GM12864 (cell line): ENCODE data around the gene SERHL2.
"Not testable (repeated sequence)": the region's sequence is repeated elsewhere in the genome, so short reads cannot be mapped to it uniquely, and the experiment has no call there.

Source experiments
- DNase-seq: peaks from one replicate; pipeline ENCODE4 v3.0.0-alpha.2; 2011; ENCODE audit warnings: low read depth
- H3K4me3 ChIP-seq: 2 replicates; pipeline ENCODE4 v1.5.1; 2011; ENCODE audit warnings: mild to moderate bottlenecking, low read depth, low read length, control low read depth
- TF ChIP-seq, protein P1 (sequence below): IDR thresholded peaks from 2 replicates; pipeline ENCODE4 v1.5.1; 2011; ENCODE audit warnings: low read depth, mild to moderate bottlenecking, moderate library complexity, low read length, control low read depth, inconsistent platforms; ENCODE audit errors: missing control alignments

SERHL2 gene

DNA sequence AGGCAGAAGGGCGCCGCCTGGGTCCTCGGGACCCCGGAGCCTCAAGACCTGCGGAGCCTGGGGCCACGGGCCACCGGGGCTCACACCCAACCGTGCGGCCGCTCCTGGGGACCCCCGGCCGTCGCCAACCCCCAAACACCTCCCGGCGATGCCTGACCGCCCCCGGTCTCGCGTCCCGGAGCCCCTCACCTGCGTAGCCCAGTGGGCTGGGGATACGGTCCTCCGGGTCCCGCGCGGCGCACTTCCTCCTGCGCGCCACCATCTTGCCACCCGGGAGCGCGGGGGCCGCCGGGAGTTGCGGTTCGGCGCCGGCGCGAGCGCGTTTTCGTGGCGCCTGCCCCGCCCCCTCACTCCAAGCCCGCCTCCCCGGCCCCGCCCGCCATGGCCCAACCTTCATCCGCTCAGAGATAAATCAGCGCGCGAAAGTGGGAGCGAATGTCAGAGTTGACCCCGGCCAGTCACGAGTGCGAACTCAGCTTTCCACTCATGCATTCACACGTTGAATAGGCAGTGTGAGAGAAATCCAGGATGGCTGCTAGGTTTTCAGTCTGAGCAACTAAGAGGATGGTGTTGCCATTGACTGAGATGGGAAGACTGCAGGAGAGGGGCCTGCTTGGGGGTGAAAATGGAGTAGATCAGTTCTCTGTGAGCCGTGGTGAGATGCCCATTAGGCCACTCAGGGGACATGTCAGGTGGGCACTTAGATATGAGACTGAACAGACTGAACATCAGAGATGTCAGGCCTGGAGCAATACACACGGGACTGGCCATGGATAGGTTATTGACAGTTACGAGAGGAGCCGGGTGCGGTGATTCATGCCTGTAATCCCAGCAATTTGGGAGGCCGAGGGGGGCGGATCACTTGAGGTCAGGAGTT is 34.0 kb upstream of the SERHL2 start, which contains the start of gene RRP7A:
RRP7A (minus strand) TSS at position 272 of the 877 bp plus-strand sequence; CDS start at position 262, 10 bp downstream.
- no peak for DNase-seq
- TF ChIP-seq, protein P1, sequence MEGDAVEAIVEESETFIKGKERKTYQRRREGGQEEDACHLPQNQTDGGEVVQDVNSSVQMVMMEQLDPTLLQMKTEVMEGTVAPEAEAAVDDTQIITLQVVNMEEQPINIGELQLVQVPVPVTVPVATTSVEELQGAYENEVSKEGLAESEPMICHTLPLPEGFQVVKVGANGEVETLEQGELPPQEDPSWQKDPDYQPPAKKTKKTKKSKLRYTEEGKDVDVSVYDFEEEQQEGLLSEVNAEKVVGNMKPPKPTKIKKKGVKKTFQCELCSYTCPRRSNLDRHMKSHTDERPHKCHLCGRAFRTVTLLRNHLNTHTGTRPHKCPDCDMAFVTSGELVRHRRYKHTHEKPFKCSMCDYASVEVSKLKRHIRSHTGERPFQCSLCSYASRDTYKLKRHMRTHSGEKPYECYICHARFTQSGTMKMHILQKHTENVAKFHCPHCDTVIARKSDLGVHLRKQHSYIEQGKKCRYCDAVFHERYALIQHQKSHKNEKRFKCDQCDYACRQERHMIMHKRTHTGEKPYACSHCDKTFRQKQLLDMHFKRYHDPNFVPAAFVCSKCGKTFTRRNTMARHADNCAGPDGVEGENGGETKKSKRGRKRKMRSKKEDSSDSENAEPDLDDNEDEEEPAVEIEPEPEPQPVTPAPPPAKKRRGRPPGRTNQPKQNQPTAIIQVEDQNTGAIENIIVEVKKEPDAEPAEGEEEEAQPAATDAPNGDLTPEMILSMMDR, result no peak
- H3K4me3 ChIP-seq, result peak within 1 kb of the TSS; percentile 89

DNA sequence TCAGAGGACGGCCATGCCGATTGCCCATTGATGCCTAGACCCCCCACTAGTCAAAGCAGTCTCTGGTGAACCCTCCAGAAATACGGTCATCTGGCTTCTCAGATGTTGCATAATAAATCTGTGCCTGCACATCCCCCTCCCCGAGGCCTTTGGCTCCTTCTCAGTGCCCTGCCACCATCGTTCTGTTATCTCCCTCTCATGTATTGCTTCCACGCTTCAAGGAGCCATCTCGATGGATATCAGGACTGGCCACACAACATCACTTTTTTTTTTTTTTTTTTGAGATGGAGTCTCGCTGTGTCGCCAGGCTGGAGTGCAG is 32.6 kb upstream of the SERHL2 start:
- DNase-seq, result no peak
- no peak overlapping the region for H3K4me3 ChIP-seq
- TF ChIP-seq, protein P1, result no peak

DNA sequence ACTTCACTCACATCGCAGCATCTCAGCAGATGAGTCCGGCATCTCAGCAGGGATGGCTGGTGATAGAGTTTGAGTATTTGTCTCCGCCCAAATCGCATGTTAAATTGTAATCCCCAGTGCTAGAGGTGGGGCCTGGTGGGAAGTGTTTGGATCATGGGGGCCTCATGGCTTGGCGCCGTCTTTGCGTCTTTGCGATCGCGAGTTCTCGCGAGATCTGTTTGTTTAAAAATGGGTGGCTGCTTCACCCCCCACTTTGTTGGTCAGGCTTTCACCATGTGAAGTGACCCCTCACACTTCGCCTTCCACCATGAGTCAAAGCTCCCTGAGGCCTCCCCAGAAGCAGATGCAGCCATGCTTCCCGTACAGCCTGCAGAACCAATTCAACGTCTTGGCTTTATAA is 31.2 kb upstream of the SERHL2 start:
- no peak overlapping the region for H3K4me3 ChIP-seq
- no peak for DNase-seq
- TF ChIP-seq, protein P1, result no peak

DNA sequence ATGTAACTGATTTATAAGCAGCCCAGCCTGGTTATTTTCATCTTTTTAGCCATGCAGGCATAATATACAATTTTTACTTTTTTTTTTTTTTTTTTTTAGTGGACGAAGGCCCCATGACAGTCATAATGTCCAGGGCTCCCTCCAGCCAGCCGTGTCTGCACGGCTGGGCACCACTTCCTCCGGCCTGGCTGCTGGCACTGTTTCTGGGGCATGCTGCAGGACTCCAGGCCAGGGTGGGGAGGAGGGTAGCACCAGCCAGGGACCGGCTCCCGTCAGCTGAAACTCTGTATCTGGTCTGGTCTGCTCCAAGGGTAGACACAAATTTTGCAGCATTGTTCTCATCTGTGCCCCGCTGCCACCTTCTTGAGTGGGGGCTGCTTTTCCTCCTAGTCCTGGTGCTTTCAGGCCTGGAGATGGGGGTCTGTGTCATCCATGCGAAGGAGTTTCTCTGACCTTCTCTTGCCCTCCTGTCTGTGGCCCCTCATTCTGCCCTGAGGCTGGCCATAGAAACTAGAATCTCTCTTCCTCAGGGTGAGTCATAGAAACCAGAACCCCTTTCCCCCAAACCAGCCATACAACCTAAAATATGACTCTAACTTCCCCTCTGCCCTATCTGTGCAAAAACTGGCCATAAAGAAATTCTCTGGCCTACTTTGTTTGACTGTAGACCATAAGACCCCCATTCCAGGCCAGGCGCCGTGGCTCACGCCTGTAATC is 25.0 kb upstream of the SERHL2 start:
- TF ChIP-seq, protein P1, result no peak
- DNase-seq, result no peak
- H3K4me3 ChIP-seq, result no peak overlapping the region

DNA sequence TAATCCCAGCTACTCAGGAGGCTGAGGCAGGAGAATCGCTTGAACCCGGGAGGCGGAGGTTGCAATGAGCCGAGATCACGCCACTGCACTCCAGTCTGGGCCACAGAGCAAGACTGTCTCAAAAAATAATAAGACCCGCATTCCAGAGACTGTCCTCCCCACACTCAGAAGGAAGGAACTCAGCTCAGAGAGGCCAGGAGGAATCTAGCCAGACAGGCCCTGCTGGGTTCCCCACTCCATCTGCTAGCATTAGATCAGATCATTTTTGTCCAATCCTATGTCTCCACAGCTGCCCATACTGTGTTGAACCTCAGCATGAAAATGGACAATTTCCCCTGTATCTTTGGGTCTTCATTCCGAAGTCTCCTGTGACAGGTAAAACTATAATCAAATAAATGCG is 24.3 kb upstream of the SERHL2 start:
- H3K4me3 ChIP-seq, DNase-seq: not testable (repeated sequence)

DNA sequence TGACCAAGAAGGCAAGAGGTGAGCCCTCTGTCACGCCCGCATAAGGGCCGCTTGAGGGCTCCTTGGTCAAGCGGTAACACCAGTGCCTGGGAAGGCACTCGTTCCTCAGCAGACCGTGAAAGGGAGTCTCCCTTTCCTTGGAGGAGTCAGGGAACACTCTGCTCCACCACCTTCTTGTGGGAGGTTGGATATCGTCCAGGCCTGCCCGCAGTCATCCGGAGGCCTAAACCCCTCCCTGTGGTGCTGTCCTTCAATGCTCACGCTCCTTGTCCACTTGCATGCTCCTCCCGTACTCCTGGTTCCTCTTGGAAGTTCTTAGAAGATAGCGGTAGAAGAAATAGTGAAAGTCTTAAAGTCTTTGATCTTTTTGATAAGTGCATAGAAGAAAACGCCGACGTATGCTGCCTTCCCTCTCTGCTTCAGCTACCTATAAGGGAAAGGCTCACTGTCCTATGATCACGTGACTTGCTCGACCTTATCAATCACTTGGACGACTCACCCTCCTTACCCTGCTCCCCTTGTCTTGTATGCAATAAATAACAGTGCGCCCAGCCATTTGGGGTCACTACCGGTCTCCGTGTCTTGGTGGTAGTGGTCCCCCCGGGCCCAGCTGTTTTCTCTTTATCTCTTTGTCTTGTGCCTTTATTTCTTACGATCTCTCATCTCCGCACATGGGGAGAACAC is 22.2 kb upstream of the SERHL2 start:
- not testable (repeated sequence) for H3K4me3 ChIP-seq, DNase-seq

DNA sequence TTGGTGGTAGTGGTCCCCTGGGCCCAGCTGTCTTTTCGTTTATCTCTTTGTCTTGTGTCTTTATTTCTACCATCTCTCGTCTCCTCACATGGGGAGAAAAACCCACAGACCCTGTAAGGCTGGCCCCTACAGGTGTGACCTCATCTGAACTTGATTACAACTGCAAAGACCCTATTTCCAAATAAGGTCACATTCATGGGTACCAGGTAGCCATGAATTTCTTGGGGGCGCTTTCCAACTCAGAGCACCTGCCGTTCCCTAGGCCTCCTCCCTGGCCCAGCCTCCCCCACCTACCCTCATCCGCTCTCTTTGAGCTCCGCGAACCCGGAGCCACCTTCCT is 20.1 kb upstream of the SERHL2 start:
- no peak for DNase-seq
- TF ChIP-seq, protein P1, result no peak
- peak overlapping the region; percentile 18 for H3K4me3 ChIP-seq

DNA sequence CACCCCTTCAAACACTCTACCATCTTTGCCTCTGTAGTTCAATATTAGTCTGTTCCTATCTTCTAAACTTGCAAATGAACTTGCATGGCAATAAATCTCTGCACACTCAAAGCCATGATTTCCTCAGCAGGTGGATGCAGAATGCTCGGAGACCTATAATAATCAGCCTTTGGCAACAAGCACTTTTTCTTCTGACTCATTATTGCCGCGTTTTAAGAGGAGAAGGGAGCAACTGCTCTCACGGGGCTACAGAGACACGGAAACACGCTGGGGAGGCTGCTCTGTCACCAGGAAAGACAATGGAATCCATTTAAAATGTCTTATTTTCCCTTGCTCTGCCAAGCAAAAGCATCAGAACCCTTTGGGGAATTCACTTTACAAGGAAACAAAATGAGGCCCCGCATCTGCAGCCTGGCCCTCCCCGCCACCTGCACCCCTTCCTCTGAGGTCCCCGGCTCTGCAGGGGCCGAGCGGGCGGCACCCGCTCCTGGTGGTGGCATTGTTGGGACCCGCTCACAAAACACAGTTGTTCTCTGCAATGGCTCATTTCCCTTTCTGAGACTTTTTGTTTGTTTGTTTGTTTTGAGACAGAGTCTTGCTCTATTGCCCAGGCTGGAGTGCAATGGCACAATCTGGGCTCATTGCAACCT is 18.5 kb upstream of the SERHL2 start:
- DNase-seq, H3K4me3 ChIP-seq: not testable (repeated sequence)
